Large intestine (tissue), 3 donors: ENCODE measurements around the gene SBNO2. TPM values are rescaled to one million over a fixed set of nuclear protein-coding genes. Genes with fewer than 3 reads are reported as not detected.

ENCODE experiments used
- DNase-seq, 2 donors: peaks; one replicate each; pipeline versions ENCODE4 v3.0.0 to v3.0.0-alpha.2; 2013
- H3K27ac ChIP-seq: one replicate; pipeline ENCODE4 v1.5.1; 2013; ENCODE audit warnings: low read length
- H3K27me3 ChIP-seq: 2 replicates; pipeline ENCODE4 v1.6.1; 2013; ENCODE audit warnings: low read length; ENCODE audit not compliant: control insufficient read depth, insufficient read depth
- H3K36me3 ChIP-seq: 2 replicates; pipeline ENCODE4 v1.6.1; 2013; ENCODE audit warnings: low read length; ENCODE audit not compliant: control insufficient read depth, insufficient read depth
- H3K4me1 ChIP-seq: one replicate; pipeline ENCODE4 v1.6.1; 2013; ENCODE audit warnings: low read length; ENCODE audit not compliant: control insufficient read depth, insufficient read depth
- H3K4me3 ChIP-seq: one replicate; pipeline ENCODE4 v1.5.1; 2013; ENCODE audit warnings: low read length
- H3K9me3 ChIP-seq: one replicate; pipeline ENCODE4 v1.6.1; 2013; ENCODE audit warnings: mild to moderate bottlenecking, low read depth, low read length, moderate library complexity; ENCODE audit not compliant: control insufficient read depth
- WGBS: methylation state at CpG from one replicate; pipeline ENCODE4 v1.1.5; 2013; ENCODE audit warnings: low lambda C conversion rate; ENCODE audit not compliant: insufficient coverage; 5-methylcytosine and 5-hydroxymethylcytosine counted together
- polyA plus RNA-seq: library from polyadenylated mRNA; unstranded; fragments of 120-200 nt; gene quantifications from one replicate; pipeline ENCODE4 v1.2.1, GENCODE V29; 2013

Gene SBNO2
- polyA plus RNA-seq, 1 donor = 25.1 TPM

DNA sequence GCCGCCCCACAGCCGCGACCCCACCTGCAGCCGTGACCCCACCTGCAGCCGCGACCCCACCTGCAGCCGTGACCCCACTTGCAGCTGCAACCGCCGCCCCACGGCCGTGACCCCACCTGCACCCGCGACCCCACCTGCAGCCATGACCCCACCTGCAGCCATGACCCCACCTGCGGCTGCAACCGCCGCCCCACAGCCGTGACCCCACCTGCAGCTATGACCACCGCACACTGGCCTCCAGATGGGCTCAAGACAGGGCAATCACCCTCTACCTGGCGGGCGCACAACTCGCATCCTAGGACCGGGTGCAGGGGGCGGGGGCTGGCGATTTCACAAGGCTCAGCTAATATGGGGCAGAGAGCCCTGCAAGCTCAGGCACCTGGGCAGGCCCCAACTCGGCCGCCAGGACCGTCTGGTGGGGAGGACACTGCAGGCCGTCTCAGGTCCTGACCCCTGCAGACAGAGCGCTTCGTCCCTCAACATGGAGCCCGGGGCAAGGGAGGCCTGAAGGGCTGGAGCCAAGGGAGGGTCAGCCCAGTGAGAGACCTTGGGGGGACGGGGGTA, 15.1 kb downstream of the SBNO2 start:
- DNase-seq = no peak
- peaks cover 13% of the 10 kb centered on the region for H3K36me3 ChIP-seq
- H3K27me3 ChIP-seq = no peaks in the 10 kb centered on the region
- WGBS = no CpG with 5 or more reads among the region's 32 CpGs
- H3K4me1 ChIP-seq = peaks cover 16% of the 10 kb centered on the region
- peaks cover 8% of the 10 kb centered on the region for H3K9me3 ChIP-seq
- H3K27ac ChIP-seq = no peak overlapping the region
- H3K4me3 ChIP-seq = no peak overlapping the region

DNA sequence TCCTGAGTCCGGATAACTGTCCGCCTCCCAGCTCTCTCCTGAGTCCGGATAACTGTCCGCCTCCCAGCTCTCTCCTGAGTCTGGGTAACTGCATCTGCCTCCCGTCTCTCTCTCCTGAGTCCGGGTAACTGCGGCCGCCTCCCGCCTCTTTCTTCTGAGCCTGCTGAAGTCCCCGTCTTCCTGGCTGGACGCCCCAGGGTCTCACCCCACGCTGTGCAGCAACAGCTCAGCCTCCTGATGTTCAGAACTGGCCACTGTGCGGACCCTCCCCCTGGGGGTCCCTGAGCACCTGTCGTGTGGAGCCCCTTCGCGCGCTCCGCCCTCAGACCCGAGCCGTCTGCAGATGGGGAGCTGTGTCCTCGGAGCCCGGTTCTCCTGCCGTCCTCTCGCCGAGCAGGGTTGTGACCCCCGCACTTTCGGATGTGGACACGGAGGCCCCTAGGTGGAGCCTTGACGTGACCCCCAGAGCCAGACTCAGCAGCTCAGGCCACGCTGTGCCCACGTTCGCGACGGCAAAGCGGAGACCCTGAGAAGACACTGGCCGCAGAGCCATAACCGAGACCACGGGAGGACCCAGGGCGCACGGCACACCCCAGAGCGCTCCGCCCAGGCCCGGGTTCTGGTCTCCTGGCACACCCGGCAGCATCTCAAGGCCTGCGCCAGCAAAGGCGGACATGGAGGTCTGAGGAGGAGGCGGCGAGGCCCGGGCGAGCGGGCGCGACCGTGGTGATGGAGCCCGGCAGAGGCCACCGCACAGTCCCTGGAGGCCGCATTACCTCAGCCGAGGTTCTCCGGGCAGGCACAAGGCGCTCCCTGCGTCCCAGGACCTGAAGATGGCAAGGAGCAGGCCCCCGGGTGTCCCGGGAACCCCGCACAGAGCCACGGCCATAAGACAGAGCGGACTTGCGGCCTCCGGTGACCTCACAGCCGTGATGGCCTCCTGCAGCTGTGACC, 15.9 kb downstream of the SBNO2 start:
- no peak overlapping the region for H3K4me3 ChIP-seq
- peaks cover 8% of the 10 kb centered on the region for H3K9me3 ChIP-seq
- H3K4me1 ChIP-seq = peaks cover 16% of the 10 kb centered on the region
- no peak for DNase-seq
- no CpG with 5 or more reads among the region's 69 CpGs for WGBS
- H3K27ac ChIP-seq = no peak overlapping the region
- peaks cover 18% of the 10 kb centered on the region for H3K36me3 ChIP-seq
- H3K27me3 ChIP-seq = no peaks in the 10 kb centered on the region

GRCh38 chr19:1156830-1157615, 17.0 kb downstream of the SBNO2 start:
- Histone ChIP-seq H3K9me3 (peaks cover 8% of the 10 kb centered on the region), H3K4me1 (peaks cover 16% of the 10 kb centered on the region), H3K4me3 (no peak overlapping the region), H3K27me3 (no peaks in the 10 kb centered on the region), H3K36me3 (peaks cover 24% of the 10 kb centered on the region), H3K27ac (no peak overlapping the region)
- no peak for DNase-seq
- WGBS = no CpG with 5 or more reads among the region's 46 CpGs

DNA sequence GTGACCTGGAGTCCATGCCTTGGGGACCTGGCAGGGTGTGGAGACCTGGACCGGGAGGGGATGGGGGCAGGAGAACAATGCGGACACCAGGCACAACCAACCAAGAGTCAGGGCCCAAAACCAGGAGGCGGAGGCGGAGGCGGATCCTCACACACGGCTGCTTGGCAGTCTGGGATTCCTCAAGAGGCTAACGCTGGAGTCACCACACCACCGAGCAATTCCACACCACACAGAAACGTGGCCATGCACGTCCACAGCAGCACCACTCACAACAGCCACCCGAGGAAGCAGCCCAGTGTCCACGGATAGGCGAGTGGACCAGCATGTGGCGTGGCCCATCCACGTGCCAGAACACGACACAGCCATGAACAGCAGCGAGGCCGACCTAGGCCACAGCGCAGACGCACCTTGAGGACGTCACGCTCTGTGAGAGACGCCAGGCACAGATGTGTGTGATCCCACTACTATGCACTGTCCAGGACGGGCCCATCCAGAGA, 17.7 kb downstream of the SBNO2 start:
- DNase-seq = no peak
- Histone ChIP-seq H3K27me3 (no peaks in the 10 kb centered on the region), H3K9me3 (peaks cover 6% of the 10 kb centered on the region), H3K27ac (no peak overlapping the region), H3K36me3 (peaks cover 30% of the 10 kb centered on the region), H3K4me1 (peaks cover 16% of the 10 kb centered on the region), H3K4me3 (no peak overlapping the region)
- no CpG with 5 or more reads among the region's 24 CpGs for WGBS

GRCh38 chr19:1155352-1156304, 18.4 kb downstream of the SBNO2 start:
- WGBS = no CpG with 5 or more reads among the region's 29 CpGs
- Histone ChIP-seq H3K4me3 (no peak overlapping the region), H3K9me3 (peaks cover 6% of the 10 kb centered on the region), H3K27me3 (no peaks in the 10 kb centered on the region), H3K27ac (peak overlapping the region; percentile 69), H3K4me1 (peaks cover 16% of the 10 kb centered on the region), H3K36me3 (peaks cover 30% of the 10 kb centered on the region)
- no peak for DNase-seq

DNA sequence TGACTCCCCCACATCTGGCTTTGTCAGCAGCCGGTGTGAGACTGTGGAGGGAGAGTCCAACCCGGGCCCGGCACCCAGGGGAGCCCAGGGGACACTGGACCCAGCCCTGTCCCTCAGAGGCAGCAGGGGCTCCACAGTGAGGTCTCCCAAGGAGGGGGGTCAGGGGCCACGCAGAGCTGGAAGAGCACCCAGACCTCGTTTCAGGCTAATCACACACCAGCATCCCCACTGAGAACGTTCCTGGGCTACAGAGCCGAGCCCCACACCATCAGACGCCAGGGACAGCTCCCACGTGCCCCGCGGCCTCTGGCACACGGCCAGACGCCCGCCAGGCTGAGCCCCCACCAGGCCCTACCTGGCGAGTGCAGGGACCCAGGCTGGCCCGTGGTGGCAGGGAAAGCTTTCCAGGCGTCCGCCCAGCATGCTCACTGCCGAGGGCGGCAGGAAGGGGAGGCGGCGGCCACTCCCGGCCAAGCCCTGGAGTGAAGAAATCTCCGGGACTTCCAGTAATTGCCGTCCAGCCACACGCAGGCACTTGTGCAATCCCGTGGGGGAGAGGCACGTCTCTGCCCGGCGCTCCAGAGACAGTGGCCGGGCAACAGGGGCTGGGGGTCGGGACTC, 19.2 kb downstream of the SBNO2 start:
- no CpG with 5 or more reads among the region's 32 CpGs for WGBS
- Histone ChIP-seq H3K9me3 (peaks cover 6% of the 10 kb centered on the region), H3K36me3 (peaks cover 33% of the 10 kb centered on the region), H3K27ac (peak overlapping the region; percentile 69), H3K4me3 (no peak overlapping the region), H3K4me1 (peaks cover 16% of the 10 kb centered on the region), H3K27me3 (no peaks in the 10 kb centered on the region)
- peak; percentile 80 to 85 for DNase-seq

- Histone ChIP-seq H3K27me3 (no peaks in the 10 kb centered on the region), H3K9me3 (peaks cover 6% of the 10 kb centered on the region), H3K27ac (peak overlapping the region; percentile 69), H3K4me3 (no peak overlapping the region), H3K4me1 (peaks cover 16% of the 10 kb centered on the region), H3K36me3 (peaks cover 37% of the 10 kb centered on the region)
- no peak for DNase-seq
- no CpG with 5 or more reads among the region's 58 CpGs for WGBS
Measured at GRCh38 chr19:1153891-1154730, 20.0 kb downstream of the SBNO2 start.

GRCh38 chr19:1151917-1152587, 22.0 kb downstream of the SBNO2 start:
- no peak for DNase-seq
- Histone ChIP-seq H3K27me3 (no peaks in the 10 kb centered on the region), H3K4me1 (peaks cover 16% of the 10 kb centered on the region), H3K27ac (no peak overlapping the region), H3K9me3 (no peaks in the 10 kb centered on the region), H3K4me3 (no peak overlapping the region), H3K36me3 (peaks cover 41% of the 10 kb centered on the region)
- no CpG with 5 or more reads among the region's 35 CpGs for WGBS
